K562 (cell line): ENCODE results near the gene MTHFSD. TPM values are rescaled to one million over a fixed set of nuclear protein-coding genes. Genes with fewer than 3 reads are reported as not detected.

Experiments
- ATAC-seq: fragments of 200-7000 bp; cut with Tn5 transposase; 3 replicates; pipeline ENCODE4 v1.9.1; 2020; ENCODE audit warnings: moderate library complexity
- BruUV-seq: library from RNA; stranded (reverse); fragments of 400-500 nt; replicated peaks from 2 replicates; lab custom pipeline; 2021; lab: Mats Ljungman, UMichigan
- CTCF ChIA-PET: fragments of 300-600 bp; formaldehyde crosslinking; extraction: SDS; loops from one replicate; lab custom pipeline; 2021; ENCODE audit warnings: low intra/inter-chr PET ratio; lab: Yijun Ruan, JAX
- POLR2A ChIA-PET: fragments of 300-600, 350-650 bp; sonication (Branson Sonifier 250); formaldehyde crosslinking; extraction: SDS; loops from one replicate; lab custom pipeline; 2021; ENCODE audit warnings: antibody characterized with exemption, inconsistent platforms; lab: Yijun Ruan, JAX
- DNase-seq, 4 experiments: peaks; one replicate each; pipeline versions ENCODE4 v3.0.0 to v3.0.0-alpha.2; 2011 to 2018; ENCODE audit warnings: low spot score in 3 of 4, mixed read lengths in 3 of 4; ENCODE audit errors: extremely low read depth in 1 of 4
- FAIRE-seq: peaks from 2 replicates; lab custom pipeline; 2011; peaks lifted over from hg19 to GRCh38; lab: Jason Lieb, UNC
- H2AFZ ChIP-seq: 2 replicates; pipeline ENCODE4 v1.6.0; 2011; ENCODE audit warnings: low read depth, low read length, control low read depth, inconsistent platforms
- H3K27ac ChIP-seq: fragments of 200-600 bp; 3 replicates; pipeline ENCODE4 v1.8.0; 2011; ENCODE audit warnings: low read depth, mild to moderate bottlenecking, control low read depth, inconsistent platforms, low read length, moderate library complexity, mixed read lengths; ENCODE audit errors: extremely low read depth
- H3K27me3 ChIP-seq, 2 experiments: fragments of 300-600 bp in 1 of 2; 2 replicates in 1 of 2; 3 replicates in 1 of 2; pipeline versions ENCODE4 v1.6.0 to v1.8.0; 2011; ENCODE audit warnings: inconsistent platforms in 2 of 2, low read length in 2 of 2, mild to moderate bottlenecking in 1 of 2, mixed read lengths in 1 of 2, moderate library complexity in 1 of 2; ENCODE audit not compliant: control insufficient read depth in 2 of 2, insufficient read depth in 2 of 2
- H3K36me3 ChIP-seq: fragments of 300-600 bp; 3 replicates; pipeline ENCODE4 v1.8.0; 2011; ENCODE audit warnings: mild to moderate bottlenecking, low read length, inconsistent platforms; ENCODE audit not compliant: control insufficient read depth, insufficient read depth
- H3K4me1 ChIP-seq, 2 experiments: fragments of 200-600 bp in 1 of 2; replicated peaks in 1 of 2; 2 replicates in 1 of 2; 3 replicates in 1 of 2; pipeline versions ENCODE4 v1.5.1 to v1.8.0; 2011; ENCODE audit warnings: inconsistent platforms in 2 of 2, low read length in 2 of 2, mild to moderate bottlenecking in 1 of 2, mixed read lengths in 1 of 2, moderate library complexity in 1 of 2; ENCODE audit not compliant: control insufficient read depth in 2 of 2, insufficient read depth in 2 of 2
- H3K4me2 ChIP-seq: 2 replicates; pipeline ENCODE4 v1.6.1; 2011; ENCODE audit warnings: low read length, control low read depth, inconsistent platforms, mixed read lengths; ENCODE audit not compliant: insufficient read depth
- H3K4me3 ChIP-seq: fragments of 200-600 bp; sonication (generic), shearing (Covaris generic); 2 replicates; pipeline ENCODE4 v1.5.1; 2016; ENCODE audit warnings: control low read depth, inconsistent platforms
- H3K79me2 ChIP-seq: fragments of 200-600 bp; 3 replicates; pipeline ENCODE4 v1.8.0; 2011; ENCODE audit warnings: low read length, inconsistent platforms; ENCODE audit not compliant: control insufficient read depth, insufficient read depth
- H3K9ac ChIP-seq, 2 experiments: 2 replicates each; pipeline versions ENCODE4 v1.6.0 to v1.6.1; 2011; ENCODE audit warnings: low read depth in 2 of 2, low read length in 2 of 2, control low read depth in 1 of 2, inconsistent platforms in 1 of 2, mild to moderate bottlenecking in 1 of 2, mixed read lengths in 1 of 2; ENCODE audit not compliant: insufficient read depth in 1 of 2
- H3K9me1 ChIP-seq: one replicate; pipeline ENCODE4 v1.6.0; 2011; ENCODE audit warnings: inconsistent platforms, mild to moderate bottlenecking, low read length, moderate library complexity; ENCODE audit not compliant: control insufficient read depth, insufficient read depth
- H3K9me3 ChIP-seq: replicated peaks from 2 replicates; pipeline ENCODE4 v1.5.1; 2011; ENCODE audit warnings: low read depth, low read length, inconsistent platforms; ENCODE audit not compliant: control insufficient read depth, insufficient read depth
- H4K20me1 ChIP-seq: replicated peaks from 2 replicates; pipeline ENCODE4 v1.6.1; 2011; ENCODE audit warnings: low read length, inconsistent platforms, mixed read lengths; ENCODE audit not compliant: control insufficient read depth, insufficient read depth
- BACH1 ChIP-seq: fragments of 200-800 bp; sonication (Bioruptor generic); IDR thresholded peaks from 2 replicates; pipeline ENCODE4 v1.6.1; 2016; ENCODE audit warnings: missing genetic modification characterization, missing compliant biosample characterization
- BDP1 ChIP-seq: IDR thresholded peaks from 3 replicates; pipeline ENCODE4 v1.6.1; 2011; ENCODE audit not compliant: insufficient read length, insufficient read depth
- E2F6 ChIP-seq, 2 experiments: IDR thresholded peaks; 2 replicates each; pipeline ENCODE4 v1.6.1; 2011; ENCODE audit warnings: borderline replicate concordance in 1 of 2, control low read depth in 1 of 2, low read depth in 1 of 2, low read length in 1 of 2, mild to moderate bottlenecking in 1 of 2, mixed read lengths in 1 of 2, moderate library complexity in 1 of 2; ENCODE audit not compliant: insufficient read depth in 1 of 2, insufficient read length in 1 of 2, poor library complexity in 1 of 2, severe bottlenecking in 1 of 2; ENCODE audit errors: extremely low read depth in 1 of 2
- FOXK2 ChIP-seq, 2 experiments: fragments of 450-650 bp; IDR thresholded peaks in 1 of 2; conservative IDR thresholded peaks in 1 of 2; 2 replicates each; pipeline ENCODE4 v1.6.1; 2016; ENCODE audit warnings: low read depth in 2 of 2, mild to moderate bottlenecking in 1 of 2
- HMG20B ChIP-seq: fragments of 250-450 bp; sonication (Bioruptor Pico); IDR thresholded peaks from 2 replicates; pipeline ENCODE4 v1.5.0; 2021; ENCODE audit warnings: mild to moderate bottlenecking
- MCM3 ChIP-seq: fragments of 450-650 bp; IDR thresholded peaks from 2 replicates; pipeline ENCODE4 v1.6.1; 2016
- MYNN ChIP-seq, 2 experiments: sonication (generic); formaldehyde crosslinking in 1 of 2; IDR thresholded peaks; 2 replicates each; pipeline versions ENCODE4 v1.5.0 to v1.6.1; 2016 to 2020; ENCODE audit warnings: antibody characterized with exemption in 1 of 2, missing genetic modification reagents in 1 of 2
- RUNX1 ChIP-seq: sonication (generic); IDR thresholded peaks from 2 replicates; pipeline ENCODE4 v1.6.1; 2016; ENCODE audit warnings: antibody characterized with exemption, low read depth
- TAF1 ChIP-seq: IDR thresholded peaks from 2 replicates; pipeline ENCODE4 v1.6.1; 2011; ENCODE audit warnings: mild to moderate bottlenecking, low read length, moderate library complexity; ENCODE audit not compliant: insufficient read depth, control insufficient read depth, severe bottlenecking; ENCODE audit errors: extremely low read depth
- TAL1 ChIP-seq: fragments of 450-650 bp; IDR thresholded peaks from 2 replicates; pipeline ENCODE4 v1.6.1; 2016; ENCODE audit warnings: mild to moderate bottlenecking
- TCF7L2 ChIP-seq: fragments of 150-350 bp; IDR thresholded peaks from 2 replicates; pipeline ENCODE4 v1.6.1; 2016; ENCODE audit warnings: low read depth, mild to moderate bottlenecking, low read length, moderate library complexity
- WGBS: fragments of 100-300 bp; shearing (Covaris generic); methylation state at CpG from one replicate; pipeline ENCODE4 v1.1.6; 2016; ENCODE audit warnings: low coverage, mixed read lengths; ENCODE audit not compliant: insufficient coverage; ENCODE audit errors: missing lambda C conversion rate; 5-methylcytosine and 5-hydroxymethylcytosine counted together
- in situ Hi-C: fragments of 300-500 bp; cut with MboI; formaldehyde crosslinking; loops from 4 replicates; pipeline ENCODE4 v1.15.0; 2018; ENCODE audit warnings: inconsistent platforms, mixed read lengths
- intact Hi-C: fragments of 100-400 bp; cut with micrococcal nuclease; formaldehyde crosslinking; loops from 2 replicates; pipeline ENCODE4 v1.14.2; 2022
- polyA plus RNA-seq, 8 experiments: library from polyadenylated mRNA; depleted of rRNA in 4 of 8; stranded (reverse) in 5 of 8; unstranded in 3 of 8; fragments of >200 nt; fragmentation: Nextera tagmentation in 2 of 8; fragmentation: Illumina TruSeq in 1 of 8; extraction: Ambion mirVana in 2 of 8; extraction: Trizol in 1 of 8; gene quantifications; 2 replicates each; pipeline versions ENCODE4 v1.2.1 to v1.2.3, GENCODE V29; 2011 to 2014; ENCODE audit warnings: inconsistent platforms in 1 of 8, missing spikeins in 1 of 8
- total RNA-seq, 7 experiments: library from RNA; depleted of rRNA in 6 of 7; stranded (reverse); fragments of >200 nt in 6 of 7; fragmentation: Illumina TruSeq in 2 of 7; extraction: Trizol in 2 of 7; gene quantifications; 2 replicates each; pipeline versions ENCODE4 v1.2.1 to v1.2.3, GENCODE V29; 2011 to 2021; ENCODE audit warnings: low replicate concordance in 1 of 7

The MTHFSD gene
- total and polyA plus RNA-seq, 9 of the 15 experiments (the other 6 are each of a cell fraction or from before 2014, with no cell fraction given): 3.2 to 20.2 (median 12.0) TPM

DNA sequence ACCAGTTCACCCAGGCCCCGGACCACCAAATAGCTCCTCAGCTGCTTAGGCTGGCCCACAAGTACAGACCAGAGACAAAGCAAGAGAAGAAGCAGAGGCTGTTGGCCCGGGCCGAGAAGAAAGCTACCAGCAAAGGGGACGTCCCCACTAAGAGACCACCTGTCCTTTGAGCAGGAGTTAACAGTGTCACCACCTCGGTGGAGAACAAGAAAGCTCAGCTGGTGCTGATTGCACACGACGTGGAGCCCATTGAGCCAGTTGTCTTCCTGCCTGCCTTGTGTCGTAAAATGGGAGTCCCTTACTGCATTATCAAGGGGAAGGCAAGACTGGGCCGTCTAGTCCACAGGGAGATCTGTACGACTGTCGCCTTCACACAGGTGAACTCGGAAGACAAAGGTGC is 29.3 kb downstream of the MTHFSD start:
- CTCF ChIA-PET: no interaction called here
- H3K79me2 ChIP-seq: no peaks in the 10 kb centered on the region
- no peaks in the 10 kb centered on the region for H3K9me1 ChIP-seq
- ATAC-seq: no peak
- H4K20me1 ChIP-seq: peaks cover 9% of the 10 kb centered on the region; the same call in 1 of the 2 replicates
- H3K4me2 ChIP-seq: no peak overlapping the region
- H2AFZ ChIP-seq: no peak overlapping the region
- H3K4me1 ChIP-seq: peaks cover 0 to 6% of the 10 kb centered on the region in 2 experiments; a peak in 1 of 5 replicates
- H3K27ac ChIP-seq: no peak overlapping the region
- TF ChIP-seq TAF1 (no peak), RUNX1 (no peak), E2F6 (IDR thresholded peaks at IDR 0.05; ENCODE audit: borderline replicate concordance in 1 of 2, extremely low read depth in 1 of 2, insufficient read depth in 1 of 2, insufficient read length in 1 of 2, low read depth in 1 of 2, low read length in 1 of 2, poor library complexity in 1 of 2, severe bottlenecking in 1 of 2) (no peak), HMG20B (CRISPR knock-in tag) (no peak), TAL1 (no peak), TCF7L2 (no peak), BACH1 (tag) (no peak), FOXK2 (conservative IDR thresholded peaks at IDR 0.05 in 1 of 2, IDR thresholded peaks at IDR 0.05 in 1 of 2; ENCODE audit: low read depth in 2 of 2) (no peak), MCM3 (no peak), MYNN (IDR thresholded peaks at IDR 0.05) (no peak), MYNN (CRISPR knock-in tag; IDR thresholded peaks at IDR 0.05) (no peak), BDP1 (no peak)
- no peak for FAIRE-seq
- POLR2A ChIA-PET: interaction anchor here (0.7 to 1.0 kb wide), 2 partner anchors 26 to 241 kb away, joined by 3 read pairs; no protein-coding TSS in a partner anchor
- 3% methylated on average over 11 of the region's 12 CpGs for WGBS
- BruUV-seq: no TSS peak
- no peak overlapping the region for H3K9ac ChIP-seq
- in situ Hi-C loops: no loop called here
- intact Hi-C loops: loop anchor here (10.0 kb wide), 1 partner anchor 271 kb away; no protein-coding TSS in a partner anchor
- no peaks in the 10 kb centered on the region for H3K36me3 ChIP-seq
- no peak for DNase-seq
- peaks cover 30 to 49% of the 10 kb centered on the region in 2 experiments for H3K27me3 ChIP-seq
- no peak overlapping the region for H3K4me3 ChIP-seq
- no peaks in the 10 kb centered on the region for H3K9me3 ChIP-seq
